Osteoblast (primary cell): Measurements from ENCODE around the gene SCN9A. TPM values are rescaled to one million over a fixed set of nuclear protein-coding genes. Genes with fewer than 3 reads are reported as not detected.

ENCODE experiments used
- DNase-seq: peaks from one replicate; pipeline ENCODE4 v3.0.0; 2011; ENCODE audit warnings: low spot score, mixed read lengths; ENCODE audit not compliant: insufficient read length; ENCODE audit errors: missing footprints
- H2AFZ ChIP-seq: 2 replicates; pipeline ENCODE4 v1.6.0; 2011; ENCODE audit warnings: mild to moderate bottlenecking, low read length
- H3K27ac ChIP-seq: 2 replicates; pipeline ENCODE4 v1.5.1; 2011; ENCODE audit warnings: mild to moderate bottlenecking, low read depth, low read length, moderate library complexity
- H3K27me3 ChIP-seq: 2 replicates; pipeline ENCODE4 v1.6.0; 2012; ENCODE audit warnings: mild to moderate bottlenecking, control low read depth, inconsistent platforms, low read length, moderate library complexity; ENCODE audit not compliant: insufficient read depth
- H3K36me3 ChIP-seq: 2 replicates; pipeline ENCODE4 v1.5.1; 2011; ENCODE audit warnings: mild to moderate bottlenecking, low read length, control low read depth, moderate library complexity; ENCODE audit not compliant: insufficient read depth
- H3K4me1 ChIP-seq: 2 replicates; pipeline ENCODE4 v1.5.1; 2011; ENCODE audit warnings: mild to moderate bottlenecking, low read length, control low read depth, moderate library complexity; ENCODE audit not compliant: insufficient read depth
- H3K4me2 ChIP-seq: 2 replicates; pipeline ENCODE4 v1.6.0; 2011; ENCODE audit warnings: mild to moderate bottlenecking, low read length; ENCODE audit not compliant: insufficient read depth
- H3K4me3 ChIP-seq: fragments of 200-600 bp; sonication (generic); 3 replicates; pipeline ENCODE4 v1.5.1; 2012; ENCODE audit warnings: mild to moderate bottlenecking, low read length, inconsistent platforms; ENCODE audit not compliant: insufficient read depth
- H3K79me2 ChIP-seq: 2 replicates; pipeline ENCODE4 v1.6.0; 2012; ENCODE audit warnings: mild to moderate bottlenecking, low read length, control low read depth, inconsistent platforms; ENCODE audit not compliant: insufficient read depth
- H3K9me3 ChIP-seq: 2 replicates; pipeline ENCODE4 v1.5.1; 2011; ENCODE audit warnings: low read depth, low read length, control low read depth
- H4K20me1 ChIP-seq: 2 replicates; pipeline ENCODE4 v1.6.0; 2012; ENCODE audit warnings: mild to moderate bottlenecking, low read length, control low read depth; ENCODE audit not compliant: insufficient read depth
- total RNA-seq: library from RNA; depleted of rRNA; stranded (reverse); fragments of >200 nt; gene quantifications from 2 replicates; pipeline ENCODE4 v1.2.3, GENCODE V29; 2012
- TF ChIP-seq, protein P1 (sequence below): IDR thresholded peaks from 2 replicates; pipeline ENCODE4 v1.5.1; 2011; ENCODE audit warnings: mild to moderate bottlenecking, low read depth, low read length, moderate library complexity; ENCODE audit errors: extremely low read depth

The SCN9A gene
- total RNA-seq, 1 donor: 1.8 TPM

GRCh38 chr2:166357068-166357949 is 18.4 kb downstream of the SCN9A start:
- no peaks in the 10 kb centered on the region for H3K9me3 ChIP-seq
- no peaks in the 10 kb centered on the region for H3K27me3 ChIP-seq
- no peak overlapping the region for H2AFZ ChIP-seq

DNA sequence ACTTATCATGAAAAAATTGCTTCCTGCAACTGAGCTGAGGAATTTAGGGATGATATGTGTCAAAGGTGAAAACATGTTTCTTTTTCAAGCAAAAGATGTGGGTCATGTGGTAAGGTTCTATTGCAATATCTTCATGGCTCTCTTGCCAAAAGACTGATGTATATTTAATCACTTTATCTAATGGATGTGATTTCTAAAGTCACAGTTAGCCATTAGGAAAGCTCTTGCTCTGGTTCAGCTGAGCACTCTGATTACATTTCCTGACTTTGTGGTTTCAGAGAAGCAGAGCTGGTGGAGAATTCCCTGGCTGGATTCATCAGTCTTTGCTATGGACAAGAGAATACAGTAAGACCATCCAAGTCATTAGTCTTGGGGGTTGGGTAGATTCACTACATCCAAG is 24.4 kb downstream of the SCN9A start:
- DNase-seq: peak; percentile 43
- Histone ChIP-seq H4K20me1 (no peaks in the 10 kb centered on the region), H3K4me2 (no peak overlapping the region)

More at GRCh38 chr2:166357068-166357949, 18.4 kb downstream of the SCN9A start:
- Histone ChIP-seq H3K79me2 (no peaks in the 10 kb centered on the region), H3K4me1 (peaks cover 3% of the 10 kb centered on the region), H3K36me3 (no peaks in the 10 kb centered on the region), H3K27ac (no peak overlapping the region), H3K4me2 (no peak overlapping the region), H4K20me1 (no peaks in the 10 kb centered on the region), H3K4me3 (no peak overlapping the region)
- TF ChIP-seq, protein P1, sequence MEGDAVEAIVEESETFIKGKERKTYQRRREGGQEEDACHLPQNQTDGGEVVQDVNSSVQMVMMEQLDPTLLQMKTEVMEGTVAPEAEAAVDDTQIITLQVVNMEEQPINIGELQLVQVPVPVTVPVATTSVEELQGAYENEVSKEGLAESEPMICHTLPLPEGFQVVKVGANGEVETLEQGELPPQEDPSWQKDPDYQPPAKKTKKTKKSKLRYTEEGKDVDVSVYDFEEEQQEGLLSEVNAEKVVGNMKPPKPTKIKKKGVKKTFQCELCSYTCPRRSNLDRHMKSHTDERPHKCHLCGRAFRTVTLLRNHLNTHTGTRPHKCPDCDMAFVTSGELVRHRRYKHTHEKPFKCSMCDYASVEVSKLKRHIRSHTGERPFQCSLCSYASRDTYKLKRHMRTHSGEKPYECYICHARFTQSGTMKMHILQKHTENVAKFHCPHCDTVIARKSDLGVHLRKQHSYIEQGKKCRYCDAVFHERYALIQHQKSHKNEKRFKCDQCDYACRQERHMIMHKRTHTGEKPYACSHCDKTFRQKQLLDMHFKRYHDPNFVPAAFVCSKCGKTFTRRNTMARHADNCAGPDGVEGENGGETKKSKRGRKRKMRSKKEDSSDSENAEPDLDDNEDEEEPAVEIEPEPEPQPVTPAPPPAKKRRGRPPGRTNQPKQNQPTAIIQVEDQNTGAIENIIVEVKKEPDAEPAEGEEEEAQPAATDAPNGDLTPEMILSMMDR: no peak
- DNase-seq: no peak

GRCh38 chr2:166350525-166350924 is 25.2 kb downstream of the SCN9A start:
- no peaks in the 10 kb centered on the region for H4K20me1 ChIP-seq
- H3K79me2 ChIP-seq: no peaks in the 10 kb centered on the region
- H3K36me3 ChIP-seq: no peaks in the 10 kb centered on the region
- H3K27me3 ChIP-seq: no peaks in the 10 kb centered on the region
- no peak overlapping the region for H3K27ac ChIP-seq
- H3K4me2 ChIP-seq: no peak overlapping the region
- peaks cover 7% of the 10 kb centered on the region for H3K4me1 ChIP-seq
- H2AFZ ChIP-seq: no peak overlapping the region
- TF ChIP-seq, protein P1: no peak
- no peaks in the 10 kb centered on the region for H3K9me3 ChIP-seq
- DNase-seq: no peak
- H3K4me3 ChIP-seq: no peak overlapping the region

More for the DNA sequence above, 24.4 kb downstream of the SCN9A start:
- H3K9me3 ChIP-seq: no peaks in the 10 kb centered on the region
- H3K4me1 ChIP-seq: peaks cover 7% of the 10 kb centered on the region
- H3K79me2 ChIP-seq: no peaks in the 10 kb centered on the region
- H2AFZ ChIP-seq: no peak overlapping the region
- TF ChIP-seq, protein P1: no peak
- no peak overlapping the region for H3K27ac ChIP-seq
- H3K4me3 ChIP-seq: no peak overlapping the region
- no peaks in the 10 kb centered on the region for H3K27me3 ChIP-seq
- H3K36me3 ChIP-seq: no peaks in the 10 kb centered on the region
